Choroid plexus epithelial cell (primary cell): ENCODE data around the gene HOXD12.

Experiments used
- DNase-seq: peaks from one replicate; pipeline ENCODE4 v3.0.0-alpha.2; 2010; ENCODE audit warnings: low read depth
- H3K4me3 ChIP-seq: 2 replicates; pipeline ENCODE4 v1.5.1; 2011; ENCODE audit warnings: low read depth, mild to moderate bottlenecking, control low read depth, low read length, moderate library complexity
- CTCF ChIP-seq: conservative IDR thresholded peaks from 2 replicates; pipeline ENCODE4 v1.5.1; 2011; ENCODE audit warnings: low read depth, mild to moderate bottlenecking, control low read depth, inconsistent platforms, low read length, moderate library complexity

HOXD12 gene

GRCh38 chr2:176099728-176100546, at the start of gene HOXD12:
Gene HOXD12 (plus strand): TSS chr2:176099795. CDS start chr2:176099802, 7 bp downstream.
- TF ChIP-seq CTCF = no peak
- H3K4me3 ChIP-seq = no peak within 1 kb of the TSS
- no peak for DNase-seq

- H3K4me3 ChIP-seq = no peak overlapping the region
- peak; percentile 6 for DNase-seq
- TF ChIP-seq CTCF = no peak
Observed at GRCh38 chr2:176056406-176056805, 43.2 kb upstream of the HOXD12 start.

- no peak for DNase-seq
- no peak overlapping the region for H3K4me3 ChIP-seq
- no peak for TF ChIP-seq CTCF
Observed at GRCh38 chr2:176063958-176064357, 35.6 kb upstream of the HOXD12 start.

- DNase-seq = no peak
- peak overlapping the region; percentile 8 for H3K4me3 ChIP-seq
- no peak for TF ChIP-seq CTCF
Observed at GRCh38 chr2:176066645-176067588, 32.7 kb upstream of the HOXD12 start.

- H3K4me3 ChIP-seq = no peak overlapping the region
- no peak for TF ChIP-seq CTCF
- DNase-seq = no peak
Observed at GRCh38 chr2:176067589-176068418, 31.8 kb upstream of the HOXD12 start.

- H3K4me3 ChIP-seq = no peak overlapping the region
- no peak for TF ChIP-seq CTCF
- DNase-seq = no peak
Observed at GRCh38 chr2:176068419-176068832, 31.2 kb upstream of the HOXD12 start.
